Measurements from ENCODE around the gene CCDC12.
A peak's percentile ranks its signal among the peaks of the same experiment; 100 is the strongest.

CCDC12 gene

DNA sequence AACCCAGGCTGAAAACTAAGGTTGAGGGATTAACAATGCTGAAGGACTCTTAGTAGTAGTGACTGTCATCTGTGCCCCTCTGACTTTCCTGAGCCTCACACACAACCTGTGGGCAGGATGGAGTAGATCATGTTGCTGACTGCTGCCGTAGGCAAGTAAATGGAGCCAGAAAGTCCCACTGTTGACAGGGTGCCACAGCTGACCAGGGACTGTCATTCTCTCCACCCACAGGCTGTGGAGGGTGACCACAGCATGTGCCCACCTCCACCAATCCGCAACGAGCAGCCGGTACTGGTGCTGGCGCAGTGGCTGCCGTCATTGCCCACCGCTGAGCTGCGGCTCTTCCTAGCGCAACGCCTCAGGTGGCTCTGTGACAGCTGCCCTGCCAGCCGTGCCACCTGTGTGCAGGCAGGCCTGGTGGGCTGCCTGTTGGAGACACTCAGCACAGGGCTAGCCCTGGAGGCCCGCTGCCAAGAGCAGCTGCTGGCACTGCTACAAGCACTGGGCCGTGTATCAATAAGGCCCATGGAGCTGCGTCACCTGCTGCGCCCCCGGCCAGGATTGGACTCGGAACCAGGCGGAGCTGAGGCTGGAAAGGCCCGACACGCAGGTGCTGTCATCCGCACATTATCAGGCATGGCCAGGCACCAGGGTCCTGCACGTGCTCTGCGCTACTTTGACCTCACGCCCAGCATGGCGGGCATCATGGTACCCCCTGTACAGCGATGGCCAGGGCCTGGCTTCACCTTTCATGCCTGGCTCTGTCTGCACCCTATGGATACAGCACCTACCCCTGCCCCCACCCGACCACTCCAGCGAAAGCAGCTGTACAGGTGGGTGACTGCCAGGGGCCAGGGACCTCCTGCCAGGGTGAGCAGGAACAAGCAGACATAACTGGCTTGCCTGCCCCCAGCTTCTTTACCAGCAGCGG lies 18.5 kb upstream of the CCDC12 start:
- DNase-seq = no peak

DNA sequence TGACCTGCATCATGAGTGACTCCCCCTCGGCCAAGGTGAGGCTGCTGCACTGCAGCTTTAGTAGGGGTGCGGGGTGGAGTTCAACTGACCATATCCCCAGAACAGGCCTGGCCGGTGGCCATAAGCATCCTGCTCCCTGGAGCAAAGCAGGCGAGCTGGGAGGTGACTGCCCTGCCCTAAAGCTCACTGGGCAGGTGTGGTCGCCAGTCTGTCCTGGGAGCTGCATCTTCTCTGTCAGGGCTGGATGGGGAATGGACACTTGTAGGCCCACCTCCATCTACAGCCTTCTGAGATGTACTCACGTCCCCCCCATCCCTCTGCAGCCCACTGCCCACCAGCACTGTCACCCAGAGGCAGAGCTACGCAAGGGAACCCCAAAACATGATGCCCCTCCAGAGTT lies 17.4 kb upstream of the CCDC12 start:
- no peak for DNase-seq

DNA sequence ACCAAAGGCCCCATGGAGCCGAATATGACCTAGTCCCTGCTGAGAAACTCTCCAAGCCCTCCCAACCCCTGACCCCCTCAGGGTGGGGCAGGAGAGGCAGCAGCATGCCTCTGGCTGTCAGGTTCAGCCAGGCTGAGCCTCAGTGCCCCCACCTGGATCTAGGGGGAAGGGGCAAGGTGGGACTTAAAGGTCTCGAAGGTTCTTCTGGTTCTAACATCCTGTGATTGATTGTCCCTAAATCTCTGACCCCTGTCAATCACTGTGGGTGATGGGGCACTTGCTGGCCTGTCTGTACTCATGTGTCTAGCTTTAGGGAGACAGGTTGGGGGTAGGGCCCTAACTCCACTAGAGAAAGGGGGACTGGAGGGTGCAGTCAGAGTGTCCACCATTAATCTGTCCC lies 16.7 kb upstream of the CCDC12 start:
- DNase-seq = no peak

DNA sequence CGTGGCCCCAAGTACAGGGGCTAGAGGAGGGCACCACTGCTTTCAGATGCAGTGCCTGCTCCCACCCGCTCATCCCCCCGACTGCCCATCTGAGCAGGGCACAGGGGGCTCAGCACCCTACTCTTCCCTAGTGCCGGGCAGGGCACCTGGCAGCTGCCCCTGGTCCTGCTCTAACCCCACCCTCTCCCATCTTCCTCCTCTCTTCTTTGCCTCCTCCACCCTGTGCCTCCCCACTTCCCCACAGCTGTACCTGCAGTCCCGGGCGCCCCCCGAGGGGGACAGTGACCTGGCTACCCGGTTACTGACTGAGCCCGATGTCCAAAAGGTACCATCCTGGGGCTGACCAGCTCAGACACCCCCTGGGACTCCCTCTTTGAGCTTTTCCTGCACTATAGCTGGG lies 15.7 kb upstream of the CCDC12 start:
- DNase-seq = no peak

DNA sequence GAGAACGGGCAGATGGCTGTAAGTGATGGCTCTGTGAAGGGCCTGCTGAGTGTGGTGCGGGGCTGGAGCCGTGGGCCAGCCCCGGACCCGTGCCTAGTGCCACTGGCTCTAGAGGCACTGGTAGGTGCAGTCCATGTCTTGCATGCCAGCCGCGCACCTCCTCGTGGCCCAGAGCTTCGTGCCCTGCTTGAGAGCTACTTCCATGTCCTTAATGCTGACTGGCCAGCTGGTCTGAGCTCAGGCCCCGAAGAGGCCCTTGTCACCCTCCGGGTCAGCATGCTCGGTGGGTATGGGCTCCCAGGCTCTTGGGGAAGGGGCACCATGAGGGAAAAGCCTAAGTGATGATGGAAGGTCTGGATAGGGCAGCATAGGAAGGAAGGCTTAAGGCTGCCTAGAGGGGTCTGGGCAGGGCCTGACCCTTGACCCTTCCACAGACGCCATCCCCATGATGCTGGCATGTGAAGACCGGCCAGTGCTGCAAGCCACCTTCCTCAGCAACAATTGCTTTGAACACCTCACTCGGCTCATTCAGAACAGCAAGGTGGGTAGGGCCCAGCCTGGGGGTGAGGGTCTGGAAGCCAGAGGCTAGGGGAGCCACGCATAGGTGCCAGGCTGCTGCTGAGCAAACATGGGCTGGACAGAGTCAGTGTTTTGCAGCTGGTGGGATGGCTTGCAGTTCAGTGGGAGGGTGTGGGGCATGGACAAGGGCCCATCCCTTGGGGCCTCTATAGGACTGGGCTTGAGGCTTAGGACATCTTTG lies 15.0 kb upstream of the CCDC12 start:
- no peak for DNase-seq

DNA sequence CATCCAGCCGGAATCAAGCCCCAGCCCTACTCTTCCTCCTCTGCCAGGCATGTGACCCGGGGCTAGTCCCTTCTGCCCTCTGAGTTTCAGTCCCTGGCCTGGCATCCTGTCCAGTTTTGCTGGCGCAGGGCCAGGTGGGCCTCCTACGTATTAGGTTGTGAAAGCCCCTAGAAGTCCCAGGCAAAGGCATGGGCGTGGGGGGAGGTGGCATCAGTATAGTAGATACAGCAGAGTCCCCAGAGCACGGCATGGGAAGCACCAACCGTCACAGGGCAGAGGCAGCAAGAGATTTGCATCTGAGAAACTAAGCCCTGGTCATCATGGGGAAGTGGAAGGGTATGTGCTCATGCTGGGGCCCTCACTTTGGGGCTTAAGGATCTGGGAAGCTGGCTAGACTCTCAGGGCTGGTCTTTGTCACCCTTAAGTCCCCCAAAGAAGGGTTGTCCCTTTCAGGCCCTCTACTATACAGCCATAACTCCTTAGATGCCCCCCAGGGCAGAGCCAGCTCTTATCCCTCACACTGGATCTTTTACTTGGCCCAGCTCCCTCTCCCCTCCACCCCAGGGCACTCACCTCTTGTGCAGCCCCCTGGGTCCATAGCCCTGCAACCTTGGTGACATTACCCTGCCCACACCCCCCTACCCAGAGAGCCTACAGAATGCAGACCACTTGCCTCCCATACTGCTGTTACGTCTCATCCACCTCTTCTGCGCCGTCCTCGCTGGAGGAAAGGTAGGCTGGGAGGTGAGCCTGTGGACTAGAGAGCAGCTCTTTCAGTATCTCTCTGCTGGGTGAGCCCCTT lies 14.2 kb upstream of the CCDC12 start:
- no peak for DNase-seq

DNA sequence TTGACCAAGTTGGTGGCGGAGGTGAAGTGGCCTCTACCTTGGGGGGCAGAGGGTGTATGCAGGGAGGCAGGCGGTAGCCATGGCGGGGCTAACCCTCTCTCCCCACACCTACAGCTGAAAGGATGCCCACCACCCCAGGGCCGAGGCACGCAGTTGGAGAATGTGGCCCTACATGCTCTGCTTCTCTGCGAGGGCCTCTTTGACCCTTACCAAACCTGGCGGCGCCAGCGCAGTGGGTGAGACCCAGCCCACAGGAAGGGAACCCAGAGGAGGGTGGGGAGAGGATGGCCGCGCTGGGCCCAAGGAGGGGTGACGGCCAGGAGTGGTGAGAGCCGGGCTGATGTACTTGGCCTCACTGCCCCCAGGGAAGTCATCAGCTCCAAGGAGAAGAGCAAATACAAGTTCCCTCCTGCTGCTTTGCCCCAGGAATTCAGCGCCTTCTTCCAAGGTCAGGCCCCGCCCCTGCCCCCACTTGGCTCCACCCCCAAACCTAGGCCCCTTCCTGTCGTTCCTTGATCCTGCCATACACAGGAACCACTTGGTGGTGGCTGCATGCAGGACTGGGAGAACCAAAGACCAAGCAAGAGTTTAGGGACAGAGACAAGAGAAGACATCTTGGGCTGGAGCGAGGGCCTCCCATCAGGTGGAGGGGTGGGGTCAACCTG lies 12.7 kb upstream of the CCDC12 start:
- DNase-seq = no peak

DNA sequence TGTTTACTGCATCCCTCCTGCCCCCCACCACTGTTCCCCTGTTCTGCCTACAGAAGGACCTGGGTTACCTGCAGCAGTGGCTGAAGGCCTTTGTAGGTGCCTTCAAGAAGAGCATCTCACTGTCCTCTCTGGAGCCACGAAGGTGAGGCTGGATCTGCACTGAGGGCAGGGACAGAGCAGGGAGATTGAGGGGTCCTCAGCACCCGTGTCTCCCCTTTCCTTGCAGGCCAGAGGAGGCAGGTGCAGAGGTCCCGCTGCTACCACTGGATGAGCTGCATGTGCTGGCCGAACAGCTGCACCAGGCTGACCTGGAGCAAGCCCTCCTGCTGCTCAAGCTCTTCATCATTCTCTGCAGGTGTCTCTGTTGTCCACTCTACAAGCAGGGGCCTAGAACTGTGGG lies 12.1 kb upstream of the CCDC12 start:
- no peak for DNase-seq

DNA sequence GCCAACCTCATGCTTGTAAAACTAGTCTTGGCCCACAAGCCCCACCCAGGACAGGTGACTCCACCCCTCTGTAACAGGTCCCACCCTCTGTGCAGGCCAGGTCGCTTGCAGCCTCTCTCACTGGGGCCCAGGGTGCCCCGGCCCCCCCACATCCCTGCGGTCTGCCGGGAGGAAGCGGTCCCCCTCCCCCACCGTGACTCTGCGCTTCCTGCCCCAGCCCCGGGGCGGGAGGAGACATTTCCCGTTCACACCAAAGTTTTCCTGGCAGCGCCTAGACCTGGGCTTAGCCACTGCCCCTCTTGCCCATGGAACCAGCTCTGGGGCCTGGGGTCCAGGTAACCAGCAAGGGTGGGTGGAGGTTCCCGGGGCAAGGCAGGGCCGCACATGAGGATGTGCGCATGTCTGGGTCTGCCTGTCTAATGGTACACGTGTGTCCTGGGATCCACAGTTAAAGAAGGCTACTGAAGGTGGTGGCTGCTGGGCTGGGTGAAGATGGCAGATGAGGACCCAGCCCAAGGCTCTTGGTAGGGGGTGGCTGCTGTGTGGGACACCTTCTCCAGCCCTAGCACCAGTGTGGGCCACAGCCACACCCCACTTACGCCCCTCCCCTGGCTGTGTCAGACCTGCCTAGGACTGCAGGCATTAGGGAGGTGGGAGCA lies 11.3 kb upstream of the CCDC12 start:
- DNase-seq = no peak

DNA sequence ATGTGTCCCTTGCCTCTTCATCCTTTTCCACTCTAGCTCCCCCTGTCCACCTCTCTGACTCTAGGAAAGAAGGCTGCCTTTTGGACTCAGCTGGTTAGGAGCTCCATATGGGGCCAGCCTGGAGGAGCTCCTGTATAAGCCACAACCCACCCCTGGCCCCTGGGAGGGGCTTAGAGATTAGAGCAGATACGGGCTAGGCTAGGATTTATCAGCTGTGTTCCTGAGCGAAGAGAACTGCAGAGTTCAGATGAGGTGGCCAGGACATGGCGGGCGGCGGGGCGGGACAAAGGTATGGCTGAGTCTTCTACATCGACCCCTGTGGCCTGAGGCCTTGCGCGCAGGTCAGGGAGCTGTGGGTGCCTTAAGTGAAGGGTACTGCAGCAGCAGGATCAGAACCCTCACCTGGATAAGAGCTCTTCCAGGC lies 10.8 kb upstream of the CCDC12 start:
- no peak for DNase-seq

DNA sequence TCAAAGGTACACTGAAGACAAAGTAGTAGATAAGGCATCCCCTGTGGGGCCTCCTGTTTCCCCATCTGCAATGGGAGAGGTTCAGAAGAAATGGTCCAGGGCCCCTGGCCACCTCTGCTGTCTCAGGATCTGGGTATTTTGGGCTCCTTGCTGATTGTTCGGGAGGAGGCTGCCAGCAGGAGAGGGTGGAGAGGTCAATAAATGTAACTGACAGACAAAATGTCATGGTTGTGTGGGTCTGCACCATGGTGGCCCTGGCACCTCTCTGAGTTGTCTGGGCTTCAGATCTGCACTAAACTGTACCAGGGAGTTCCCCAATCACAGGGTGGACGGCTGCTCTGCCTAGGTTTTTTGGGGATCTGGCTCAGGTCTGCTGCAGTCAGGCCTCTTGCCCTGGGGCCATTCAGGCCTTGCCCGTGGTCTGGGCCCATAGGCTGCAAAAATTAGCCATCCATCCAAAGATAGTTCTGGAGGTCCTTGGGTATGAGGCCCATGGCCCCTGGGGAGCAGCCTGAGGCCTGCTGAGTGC lies 10.3 kb upstream of the CCDC12 start:
- no peak for DNase-seq

DNA sequence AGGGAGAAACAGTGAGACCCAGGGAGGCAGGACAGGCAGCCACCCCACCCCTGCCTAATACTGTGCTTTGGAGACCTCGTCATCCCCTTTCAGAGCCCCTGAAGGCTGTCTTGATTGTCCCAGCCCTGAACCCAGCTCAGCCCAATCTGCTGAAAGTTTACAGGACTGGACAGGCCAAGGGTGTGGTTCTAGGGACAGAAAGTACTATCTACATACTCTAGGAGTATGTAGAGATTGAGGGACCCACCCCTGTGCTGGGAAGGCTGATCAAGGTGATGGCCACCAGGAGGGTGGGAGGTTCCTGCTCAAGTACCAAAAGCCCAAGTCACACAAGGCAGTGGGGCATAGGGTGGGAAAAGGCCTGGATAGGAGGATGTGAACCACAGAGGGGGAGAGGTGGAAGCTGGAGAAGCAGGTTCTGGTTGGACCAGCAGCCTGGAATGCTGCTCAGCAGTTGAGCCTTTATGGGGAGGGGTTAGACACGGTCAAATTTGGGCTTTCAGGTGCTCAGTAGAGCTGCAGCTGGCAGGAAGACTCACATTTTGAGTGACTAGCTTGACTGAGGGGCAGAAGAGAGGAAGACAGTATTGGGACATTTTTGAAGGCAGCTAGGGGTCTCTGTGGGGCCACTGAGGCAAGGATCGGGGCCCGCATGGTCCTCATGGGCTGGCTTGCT lies 9.6 kb upstream of the CCDC12 start:
- no peak for DNase-seq

DNA sequence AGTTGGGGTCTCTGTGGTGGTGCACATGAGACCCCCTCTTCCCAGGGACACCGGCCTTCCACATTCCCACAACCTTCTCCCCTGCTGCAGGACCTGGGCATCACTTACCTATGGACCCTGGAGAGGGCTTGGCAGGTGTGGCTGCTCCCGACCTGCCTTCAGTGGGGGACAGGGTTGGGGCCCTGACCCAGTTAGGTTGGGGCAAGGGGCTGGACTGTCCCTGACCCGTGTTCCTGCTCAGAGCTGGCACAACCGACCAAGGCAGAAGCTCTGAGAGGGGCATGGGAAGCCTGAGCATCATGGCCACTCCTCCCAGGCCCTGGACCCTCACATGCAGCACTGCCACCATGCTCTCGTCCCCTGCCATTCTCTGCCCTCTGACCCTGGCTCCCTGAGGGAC lies 9.0 kb upstream of the CCDC12 start:
- DNase-seq = no peak

DNA sequence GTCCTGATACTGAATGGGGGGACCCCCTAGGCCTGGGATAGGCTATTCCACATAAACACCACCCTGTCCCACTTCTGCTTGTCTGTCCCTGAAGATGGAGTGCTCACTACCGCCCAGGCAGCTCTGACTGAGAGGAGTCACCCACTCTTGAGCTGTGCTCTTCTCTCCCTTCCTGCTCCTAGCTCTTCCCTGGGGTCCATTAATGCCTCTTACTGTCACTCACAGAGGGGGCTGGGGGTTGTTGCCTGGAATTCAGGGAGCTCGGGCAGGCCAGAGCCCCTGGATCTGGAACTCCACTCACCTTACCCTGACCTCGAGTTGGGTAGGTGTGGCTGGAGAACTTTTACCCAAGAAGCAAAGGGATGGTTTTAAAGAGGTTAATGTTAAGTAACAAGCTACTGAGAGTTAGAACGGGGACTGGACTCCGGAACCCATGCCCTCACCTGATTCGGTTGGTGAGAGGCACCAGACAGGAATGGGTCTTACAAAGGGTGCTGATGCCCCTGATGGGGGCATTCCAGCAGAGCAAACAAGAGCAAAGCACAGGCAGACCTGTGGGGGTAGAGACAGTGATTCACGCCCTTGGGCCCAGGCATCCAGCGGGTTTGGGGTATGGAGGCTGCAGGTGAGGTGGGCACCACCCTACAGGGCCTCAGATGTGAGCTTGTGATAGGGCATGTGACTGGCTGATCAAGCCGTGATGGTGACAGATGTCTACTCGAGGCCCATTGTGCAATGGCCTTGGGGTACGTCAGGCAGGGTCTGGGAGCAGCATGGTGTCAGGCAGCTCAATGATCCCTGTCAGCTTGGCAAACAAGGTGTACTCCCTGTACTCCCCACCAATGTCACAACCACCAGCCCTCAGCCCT lies 8.3 kb upstream of the CCDC12 start:
- no peak for DNase-seq

DNA sequence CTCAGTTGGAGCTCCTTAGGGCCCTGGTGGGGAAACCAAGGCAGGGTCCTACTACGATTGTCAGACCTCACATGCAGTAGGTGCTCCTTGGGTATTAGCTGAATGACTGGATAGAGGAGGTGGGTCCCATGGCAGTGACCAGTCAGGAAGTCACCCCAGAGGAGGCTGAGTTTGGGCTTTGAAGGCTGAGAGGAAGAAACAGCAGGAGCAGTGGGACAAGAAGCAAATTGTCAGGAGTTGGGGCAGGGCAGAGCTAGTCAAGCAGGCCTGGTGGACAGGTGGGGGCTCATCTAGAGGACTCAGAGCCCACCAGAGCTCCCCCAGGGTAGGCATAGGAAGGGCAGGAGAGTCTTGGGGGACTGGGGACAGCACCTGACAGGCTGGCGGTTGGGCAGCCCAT lies 6.0 kb upstream of the CCDC12 start:
- no peak for DNase-seq

DNA sequence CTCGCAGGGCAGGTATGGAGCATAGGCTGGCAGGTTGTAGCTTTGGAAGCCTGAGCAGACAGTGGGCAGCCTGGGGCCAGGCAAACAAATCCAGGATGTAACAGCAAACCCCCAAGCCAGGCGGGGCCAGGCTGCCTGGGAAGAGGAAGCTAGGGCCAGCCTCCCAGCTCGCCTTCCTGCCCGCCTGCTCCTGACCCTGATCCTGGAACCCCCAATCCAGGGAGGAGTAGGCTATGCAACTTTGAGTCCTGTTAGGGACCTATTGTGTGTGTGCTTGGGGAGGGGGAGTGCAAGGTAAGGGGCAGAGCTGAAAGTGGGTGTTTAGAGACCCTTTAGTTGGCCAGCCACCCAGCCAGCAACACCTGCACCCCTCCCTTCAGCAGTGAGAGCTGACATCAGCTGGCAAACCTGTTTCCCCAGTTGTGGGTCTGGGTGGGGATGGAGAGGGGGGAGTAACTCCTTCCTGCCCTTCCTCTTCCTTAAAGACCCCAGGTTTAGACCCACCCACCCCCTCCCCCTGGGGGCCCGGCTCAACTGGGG lies 5.5 kb upstream of the CCDC12 start:
- DNase-seq = no peak

DNA sequence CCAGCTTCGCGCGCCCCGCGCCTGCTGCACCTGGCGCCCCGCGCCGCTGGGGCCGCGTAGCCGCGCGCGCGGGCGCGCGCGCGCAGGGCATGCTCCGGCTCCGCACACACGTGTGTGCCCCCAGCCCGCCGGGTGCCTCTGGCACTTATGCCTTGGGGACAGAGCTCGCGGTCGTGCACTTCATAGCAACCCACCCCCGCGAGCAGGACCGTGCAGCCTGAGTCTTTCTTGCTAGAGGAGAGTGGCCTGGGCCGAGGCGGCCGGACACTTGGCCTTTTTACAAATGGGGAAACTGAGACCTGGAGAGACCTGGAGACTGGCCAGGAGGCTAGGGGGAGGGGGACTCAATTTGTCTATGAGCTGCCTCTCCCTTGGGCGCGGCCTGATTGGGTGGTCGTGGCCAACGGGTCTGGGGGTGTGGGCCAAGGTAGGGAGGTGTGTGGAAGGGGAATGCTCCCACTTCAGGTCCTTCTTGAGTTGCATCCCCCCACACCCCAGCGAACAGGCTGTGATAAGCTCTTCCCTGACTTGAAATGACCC lies 3.5 kb upstream of the CCDC12 start:
- DNase-seq = no peak

DNA sequence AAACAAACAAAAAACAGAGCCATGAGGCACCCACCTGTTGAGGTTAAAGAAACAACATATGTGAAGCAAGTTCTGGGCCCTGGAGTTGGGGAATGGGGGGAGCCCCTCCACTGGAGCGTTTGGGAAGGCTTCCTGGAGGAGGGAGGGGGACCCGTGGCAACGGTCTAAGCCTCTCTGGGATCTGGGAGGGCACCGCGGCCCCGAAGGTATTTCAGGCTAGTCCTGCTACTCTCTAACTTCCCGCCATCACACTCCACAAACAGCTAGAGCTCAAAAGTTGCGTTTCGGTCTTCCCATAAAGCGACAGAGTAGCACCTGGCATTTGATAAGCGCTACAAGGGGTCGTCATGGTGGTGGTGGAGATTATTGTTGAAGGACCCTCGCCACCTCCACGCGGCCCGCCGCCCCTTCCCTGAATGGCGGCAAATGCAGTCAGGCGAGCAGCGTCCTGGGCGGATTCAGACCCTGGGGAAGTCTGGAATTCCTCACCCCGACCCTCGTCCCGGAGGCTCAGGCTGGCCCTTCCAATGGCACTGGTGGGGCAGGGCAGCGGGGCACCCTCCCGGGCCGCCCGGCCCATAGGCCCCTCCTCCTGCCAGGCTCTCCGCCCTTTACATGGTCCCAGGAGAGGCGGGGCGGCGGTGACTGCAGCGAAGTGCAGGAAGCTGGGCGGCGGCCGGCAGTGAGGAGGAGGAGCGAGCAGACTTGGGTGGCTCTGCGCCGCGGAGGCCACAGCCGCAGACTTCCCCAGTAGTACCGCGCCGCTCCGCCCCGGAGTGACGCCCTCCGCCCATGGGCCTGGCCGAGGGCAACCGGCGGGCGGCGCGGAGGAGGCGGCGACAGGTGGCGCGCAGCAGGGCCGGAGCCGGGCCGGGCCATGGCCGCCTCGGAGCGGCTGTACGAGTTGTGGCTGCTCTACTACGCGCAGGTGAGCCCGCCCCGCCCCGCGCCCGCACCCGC lies 2.7 kb upstream of the CCDC12 start, which contains the start of gene NBEAL2:
TSS of gene NBEAL2 (plus strand) at position 682 of the 960 bp plus-strand sequence. CDS start at position 878, 196 bp downstream.
- DNase-seq = peak; percentile 48

Measured in NCI-H1092 (cell line).